Ascending aorta (tissue), 2 donors: Measurements from ENCODE around the gene CFAP99. TPM values are rescaled to one million over a fixed set of nuclear protein-coding genes. Genes with fewer than 3 reads are reported as not detected.
"Not testable (repeated sequence)": the region's sequence is repeated elsewhere in the genome, so short reads cannot be mapped to it uniquely, and the experiment has no call there.

Source experiments
- DNase-seq, 2 donors: peaks; one replicate each; pipeline ENCODE4 v3.0.0-alpha.2; 2019; ENCODE audit warnings: low spot score in 2 of 2
- H3K27ac ChIP-seq, 2 donors: fragments of 200-600 bp; sonication (generic); one replicate each; pipeline ENCODE4 v1.5.1; 2016 to 2017; ENCODE audit warnings: mild to moderate bottlenecking in 1 of 2
- H3K27me3 ChIP-seq: fragments of 200-600 bp; sonication (generic); one replicate; pipeline ENCODE4 v1.5.1; 2017
- H3K36me3 ChIP-seq, 2 donors: fragments of 200-600 bp; sonication (generic); one replicate each; pipeline ENCODE4 v1.5.1; 2016
- H3K4me1 ChIP-seq, 2 donors: fragments of 200-600 bp; sonication (generic); one replicate each; pipeline ENCODE4 v1.5.1; 2016 to 2017; ENCODE audit warnings: mild to moderate bottlenecking in 1 of 2
- H3K4me3 ChIP-seq, 2 donors: fragments of 200-600 bp; sonication (generic); one replicate each; pipeline ENCODE4 v1.5.1; 2016 to 2017; ENCODE audit warnings: mild to moderate bottlenecking in 1 of 2
- H3K9me3 ChIP-seq, 2 donors: fragments of 200-600 bp; sonication (generic); one replicate each; pipeline ENCODE4 v1.5.1; 2016
- CTCF ChIP-seq, 3 experiments: fragments of 200-600 bp in 2 of 3; fragments of 450-650 bp in 1 of 3; sonication (generic) in 2 of 3; IDR thresholded peaks; one replicate each; pipeline ENCODE4 v1.5.1; 2016 to 2019; ENCODE audit warnings: antibody characterized with exemption in 3 of 3, mild to moderate bottlenecking in 1 of 3, moderate library complexity in 1 of 3
- intact Hi-C: fragments of 100-400 bp; cut with DNase I; formaldehyde crosslinking; loops from one replicate; pipeline ENCODE4 v1.15.1; 2023
- total RNA-seq: library from RNA; depleted of rRNA; stranded (reverse); fragments of >200 nt; gene quantifications from one replicate; pipeline ENCODE4 v1.1.0, GENCODE V29; 2016

Gene CFAP99
- total RNA-seq, 1 donor from 2014 or later: not detected

- intact Hi-C loops: no loop called here
- no peak for DNase-seq
- no peak for TF ChIP-seq CTCF (IDR thresholded peaks at IDR 0.05)
- no peaks in the 10 kb centered on the region for H3K36me3 ChIP-seq
- no peak overlapping the region for H3K27ac ChIP-seq
- no peaks in the 10 kb centered on the region for H3K4me1 ChIP-seq
- H3K4me3 ChIP-seq: no peak overlapping the region
- H3K27me3 ChIP-seq: no peaks in the 10 kb centered on the region
- no peaks in the 10 kb centered on the region for H3K9me3 ChIP-seq
Observed at GRCh38 chr4:2425386-2426068, 6.8 kb downstream of the CFAP99 start.

- TF ChIP-seq CTCF (IDR thresholded peaks at IDR 0.05): no peak
- no peaks in the 10 kb centered on the region for H3K9me3 ChIP-seq
Observed at GRCh38 chr4:2426069-2426397, 7.3 kb downstream of the CFAP99 start.

GRCh38 chr4:2426711-2427275, 8.0 kb downstream of the CFAP99 start:
- no peak overlapping the region for H3K4me3 ChIP-seq
- H3K27ac ChIP-seq: no peak overlapping the region
- no peaks in the 10 kb centered on the region for H3K9me3 ChIP-seq
- intact Hi-C loops: no loop called here
- no peak for TF ChIP-seq CTCF (IDR thresholded peaks at IDR 0.05)
- no peaks in the 10 kb centered on the region for H3K4me1 ChIP-seq
- no peak for DNase-seq
- H3K27me3 ChIP-seq: no peaks in the 10 kb centered on the region
- no peaks in the 10 kb centered on the region for H3K36me3 ChIP-seq

More at GRCh38 chr4:2426069-2426397, 7.3 kb downstream of the CFAP99 start:
- intact Hi-C loops: no loop called here
- H3K36me3 ChIP-seq: no peaks in the 10 kb centered on the region
- no peak overlapping the region for H3K4me3 ChIP-seq
- no peak overlapping the region for H3K27ac ChIP-seq
- H3K4me1 ChIP-seq: no peaks in the 10 kb centered on the region
- H3K27me3 ChIP-seq: no peaks in the 10 kb centered on the region
- DNase-seq: no peak

DNA sequence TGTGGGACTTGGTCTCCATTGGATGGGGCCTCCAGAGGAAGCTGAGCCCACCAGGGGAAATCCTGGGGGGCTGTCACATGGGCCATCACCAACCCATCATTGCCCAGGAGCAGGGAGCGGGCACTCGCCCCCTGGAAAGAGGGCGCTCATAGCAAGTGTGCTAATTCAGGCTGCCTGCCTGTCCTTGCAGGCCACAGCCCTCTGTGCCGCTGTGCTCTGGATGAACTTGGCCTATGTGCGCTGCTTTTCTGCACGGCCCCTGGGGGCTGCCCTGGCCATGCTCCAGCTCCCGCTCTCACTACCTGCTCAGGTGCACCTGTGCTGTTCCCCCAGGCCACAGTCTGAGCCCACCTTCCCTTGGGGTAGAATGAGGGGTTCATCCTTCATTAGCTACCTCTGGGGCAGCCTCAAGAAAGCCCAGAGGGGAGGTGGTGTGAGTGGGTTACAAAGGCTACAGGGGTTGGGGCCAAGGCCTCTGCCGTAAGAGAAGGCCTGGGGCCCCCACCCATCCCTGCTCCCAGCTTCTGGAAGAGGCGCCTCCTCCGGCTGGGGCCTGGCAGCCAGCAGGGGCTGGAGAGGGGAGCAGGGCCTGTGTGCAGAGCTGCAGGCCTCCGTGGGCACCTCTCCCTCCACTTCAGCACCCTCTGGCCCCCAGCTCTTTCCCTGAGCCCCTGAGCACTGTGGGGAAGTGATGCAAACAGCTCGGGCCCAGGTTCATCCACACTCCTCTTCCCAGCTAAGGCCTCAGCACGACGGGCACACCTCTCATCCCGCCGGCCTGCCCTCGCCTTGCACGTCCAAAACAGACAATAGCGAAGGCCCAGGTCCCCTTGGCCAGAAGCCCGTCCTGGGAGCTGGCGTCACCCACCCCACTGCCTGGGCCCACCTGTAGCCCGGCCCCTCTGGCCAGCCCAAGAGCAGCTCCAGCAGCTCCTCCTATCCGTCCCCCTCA, 8.9 kb downstream of the CFAP99 start:
- no peaks in the 10 kb centered on the region for H3K36me3 ChIP-seq
- intact Hi-C loops: no loop called here
- H3K4me1 ChIP-seq: no peaks in the 10 kb centered on the region
- no peak overlapping the region for H3K4me3 ChIP-seq
- no peaks in the 10 kb centered on the region for H3K27me3 ChIP-seq
- H3K9me3 ChIP-seq: no peaks in the 10 kb centered on the region
- DNase-seq: no peak
- TF ChIP-seq CTCF (IDR thresholded peaks at IDR 0.05): no peak
- no peak overlapping the region for H3K27ac ChIP-seq

- H3K4me1 ChIP-seq: no peaks in the 10 kb centered on the region
- H3K36me3 ChIP-seq: no peaks in the 10 kb centered on the region
- no peaks in the 10 kb centered on the region for H3K9me3 ChIP-seq
- H3K4me3 ChIP-seq: no peak overlapping the region
- no peak for DNase-seq
- intact Hi-C loops: no loop called here
- H3K27ac ChIP-seq: no peak overlapping the region
- H3K27me3 ChIP-seq: no peaks in the 10 kb centered on the region
- no peak for TF ChIP-seq CTCF (IDR thresholded peaks at IDR 0.05)
Observed at GRCh38 chr4:2428496-2429213, 9.9 kb downstream of the CFAP99 start.

GRCh38 chr4:2429945-2430757, 11.4 kb downstream of the CFAP99 start:
- DNase-seq, intact Hi-C loops, H3K27ac ChIP-seq, H3K27me3 ChIP-seq, H3K9me3 ChIP-seq, H3K4me1 ChIP-seq, H3K36me3 ChIP-seq, H3K4me3 ChIP-seq: not testable (repeated sequence)
